SW480 (cell line): ENCODE measurements around the gene IP6K1.
"Not testable (repeated sequence)": the region's sequence is repeated elsewhere in the genome, so short reads cannot be mapped to it uniquely, and the experiment has no call there.

Source experiments
- DNase-seq: peaks from one replicate; pipeline ENCODE4 v3.0.0-alpha.2; 2016; ENCODE audit warnings: low spot score

The IP6K1 gene

DNA sequence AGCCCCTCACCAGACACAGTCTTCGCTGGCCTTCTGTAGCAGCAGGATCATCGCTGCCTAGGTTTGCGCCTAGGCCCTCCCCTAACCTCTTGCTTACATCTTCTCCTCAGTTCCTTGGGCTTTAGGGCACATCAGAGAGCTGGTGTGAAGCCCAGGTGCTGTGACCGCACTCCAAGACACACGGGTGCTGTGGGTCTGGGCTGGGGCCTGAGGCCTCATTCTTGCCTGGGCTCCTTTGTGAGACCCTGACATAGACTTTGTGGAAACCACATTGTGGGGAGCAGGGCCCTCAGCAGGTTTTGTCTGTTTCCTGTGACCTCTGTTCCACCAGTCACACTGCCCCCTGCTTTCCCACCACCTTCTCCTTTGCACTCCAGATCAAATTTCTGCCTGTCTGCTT is 74.9 kb downstream of the IP6K1 start:
- no peak for DNase-seq

- no peak for DNase-seq
Observed at GRCh38 chr3:49709852-49710251, 76.5 kb downstream of the IP6K1 start.

DNA sequence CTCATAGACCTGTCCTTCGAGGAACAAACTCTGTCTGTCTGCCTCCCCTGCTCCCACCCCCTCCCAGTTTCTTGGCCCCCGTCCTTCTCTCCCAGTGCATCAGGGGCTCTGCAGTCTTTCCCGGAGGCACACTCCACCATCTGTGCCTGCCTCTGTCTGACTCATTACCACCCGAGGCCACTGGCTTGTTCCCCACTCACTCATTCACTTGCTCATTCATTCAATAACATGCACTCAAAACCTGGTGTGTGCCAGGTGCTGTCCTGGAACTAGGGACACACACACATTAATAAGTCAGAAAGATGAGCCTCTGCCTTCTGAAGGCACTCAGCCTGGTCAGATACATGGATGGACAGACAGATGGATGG is 79.2 kb downstream of the IP6K1 start:
- no peak for DNase-seq

- no peak for DNase-seq
Observed at GRCh38 chr3:49706456-49707112, 79.8 kb downstream of the IP6K1 start.

DNA sequence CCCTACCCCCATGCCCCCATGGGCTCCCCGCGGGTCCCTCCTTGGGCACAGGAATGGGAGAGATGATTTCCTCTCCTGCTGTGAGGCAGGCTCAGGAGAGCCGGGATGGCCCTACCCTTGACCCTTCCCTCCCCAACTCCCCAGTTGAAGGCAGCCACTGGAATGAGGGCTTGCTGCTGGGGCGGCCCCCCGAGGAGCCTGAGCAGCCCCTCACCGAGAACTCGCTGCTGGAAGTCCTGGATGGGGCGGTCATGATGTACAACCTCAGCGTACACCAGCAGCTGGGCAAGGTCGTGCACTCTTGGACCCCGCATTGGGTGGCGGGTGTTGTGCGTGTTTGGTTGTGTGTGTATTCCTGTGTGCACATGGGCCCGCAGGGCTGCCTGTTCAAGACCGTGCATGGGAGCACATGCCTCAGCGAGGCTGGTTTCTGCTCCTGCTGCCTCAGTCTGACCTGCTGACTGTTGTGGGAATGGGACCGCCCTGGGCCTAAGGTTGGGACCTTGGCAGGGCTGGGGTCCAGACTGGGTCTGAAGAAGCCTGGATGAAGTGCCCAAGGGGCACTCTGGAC is 80.9 kb downstream of the IP6K1 start:
- DNase-seq = no peak

DNA sequence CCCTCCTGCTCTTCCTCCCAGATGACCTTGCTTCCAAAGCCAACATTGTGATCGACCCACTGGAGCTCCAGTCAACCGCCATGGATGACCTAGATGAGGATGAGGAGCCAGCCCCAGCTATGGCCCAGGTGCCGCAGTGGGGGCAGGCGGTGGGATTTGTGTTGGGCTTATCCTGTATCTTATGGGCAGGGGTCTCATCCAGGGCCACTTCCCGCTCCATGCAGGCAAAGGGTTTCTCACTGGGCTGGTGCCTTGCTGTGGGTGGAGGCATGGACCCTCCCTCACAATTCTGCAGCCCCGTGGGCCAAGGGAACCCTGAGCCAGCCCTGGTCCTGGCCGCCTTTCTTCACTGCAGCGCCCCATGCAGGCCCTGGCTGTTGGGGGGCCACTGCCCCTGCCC is 81.7 kb downstream of the IP6K1 start:
- no peak for DNase-seq

GRCh38 chr3:49703956-49704355 is 82.4 kb downstream of the IP6K1 start:
- no peak for DNase-seq

GRCh38 chr3:49703443-49703927 is 82.9 kb downstream of the IP6K1 start:
- peak; percentile 66 for DNase-seq

DNA sequence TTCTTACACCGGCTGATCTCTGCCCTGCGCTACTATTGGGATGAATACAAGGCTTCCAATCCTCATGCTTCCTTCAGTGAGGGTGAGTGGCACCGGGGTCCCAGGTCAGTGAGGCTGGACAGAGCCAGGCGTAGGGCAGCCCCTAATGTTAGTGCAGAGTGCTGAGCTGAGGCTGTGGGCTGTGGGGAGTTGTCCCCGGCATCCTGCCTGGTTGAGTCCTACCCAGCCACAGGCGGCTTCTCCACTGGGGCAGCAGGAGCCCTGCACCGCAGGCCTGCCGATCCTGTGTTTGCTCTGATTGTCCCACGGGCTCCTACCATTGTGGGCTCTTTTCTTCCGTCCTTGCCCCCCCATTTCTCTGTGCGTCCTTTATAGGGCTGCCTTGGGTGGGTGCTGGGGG is 83.7 kb downstream of the IP6K1 start:
- DNase-seq = no peak

- no peak for DNase-seq
Observed at GRCh38 chr3:49701388-49702077, 84.8 kb downstream of the IP6K1 start.

DNA sequence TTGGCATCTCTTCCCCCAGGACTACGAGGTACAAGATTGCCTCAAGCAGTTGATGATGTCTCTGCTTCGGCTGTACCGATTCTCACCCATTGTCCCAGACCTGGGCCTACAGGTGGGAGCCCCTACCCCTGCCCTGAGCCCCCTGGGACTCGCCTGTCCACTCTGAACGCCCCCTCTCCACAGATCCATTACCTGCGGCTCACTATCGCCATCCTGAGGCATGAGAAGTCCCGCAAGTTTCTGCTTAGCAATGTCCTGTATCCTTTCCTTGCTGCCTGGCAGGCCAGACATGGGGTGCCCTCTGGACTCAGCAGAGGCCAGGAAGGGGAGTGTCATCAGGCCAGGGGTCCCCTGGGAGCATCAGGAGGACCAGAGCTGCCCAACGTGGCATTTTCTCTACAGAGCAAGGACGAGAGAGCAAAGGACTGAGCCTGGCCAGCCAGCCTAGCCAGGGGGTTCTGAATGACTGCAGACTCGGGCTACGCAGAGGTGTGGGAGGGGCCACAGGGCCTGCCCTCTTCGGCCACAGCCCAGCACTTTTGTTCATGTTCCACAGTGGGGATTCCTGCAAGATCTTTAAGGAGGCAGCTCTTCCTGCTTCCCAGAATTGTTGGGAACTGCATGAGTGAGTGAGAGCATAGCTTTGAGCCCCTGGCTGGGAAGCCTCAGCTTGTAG is 85.8 kb downstream of the IP6K1 start:
- DNase-seq = no peak

DNA sequence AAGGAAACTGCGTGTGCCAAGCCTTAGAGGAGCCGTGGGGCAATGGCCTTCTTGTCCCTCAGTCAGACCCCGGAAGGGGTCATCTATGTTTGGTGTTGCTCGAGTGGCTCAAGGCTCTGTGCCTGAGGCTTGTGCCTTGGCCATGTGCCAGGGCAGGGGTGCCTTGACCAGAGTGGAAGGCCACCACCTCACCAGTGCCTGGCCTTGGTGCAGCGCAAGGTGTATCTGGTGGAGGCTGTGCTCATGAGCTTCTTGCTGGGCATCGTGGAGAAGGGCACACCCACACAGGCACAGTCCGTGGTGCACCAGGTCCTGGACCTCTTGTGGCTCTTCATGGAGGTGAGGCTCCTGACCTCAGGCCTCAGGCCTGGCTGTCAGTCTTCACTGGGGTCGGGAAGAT is 86.3 kb downstream of the IP6K1 start:
- DNase-seq = no peak

- no peak for DNase-seq
Observed at GRCh38 chr3:49699281-49699979, 86.9 kb downstream of the IP6K1 start.

DNA sequence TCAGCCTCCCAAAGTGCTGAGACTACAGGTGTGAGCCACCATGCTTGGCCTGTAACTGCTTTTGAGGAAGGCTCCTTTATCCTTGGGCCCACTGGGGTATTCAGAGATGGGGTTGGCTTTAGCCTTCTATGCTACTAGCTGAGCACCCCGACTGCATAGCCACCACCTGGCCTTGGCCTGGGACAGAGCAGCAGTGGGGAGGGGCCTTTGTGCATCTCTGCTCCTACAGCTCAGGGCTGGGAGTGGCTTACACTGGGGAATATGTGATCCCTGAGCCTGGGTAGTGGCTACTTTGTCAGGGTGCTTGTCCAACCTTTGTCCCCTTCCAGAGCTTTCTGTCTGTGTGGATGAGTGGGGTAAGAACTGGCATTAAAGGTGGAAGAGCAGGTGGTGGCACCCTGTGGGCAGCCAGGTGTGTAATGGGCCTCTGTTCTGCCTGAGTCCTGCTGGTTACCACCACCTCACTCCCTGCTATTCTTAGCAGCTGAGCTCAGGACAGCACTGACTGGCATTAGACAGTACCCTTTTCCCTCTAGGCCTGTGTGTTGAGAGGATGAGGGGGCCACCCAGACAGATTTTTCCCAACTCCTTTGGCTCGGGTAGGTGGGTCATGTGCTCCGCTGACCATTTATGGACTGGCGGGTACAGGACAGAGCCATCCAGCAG is 90.9 kb downstream of the IP6K1 start:
- not testable (repeated sequence) for DNase-seq

- not testable (repeated sequence) for DNase-seq
Observed at GRCh38 chr3:49694409-49695070, 91.8 kb downstream of the IP6K1 start.

GRCh38 chr3:49691481-49691880 is 94.9 kb downstream of the IP6K1 start:
- DNase-seq = not testable (repeated sequence)

GRCh38 chr3:49690856-49691255 is 95.5 kb downstream of the IP6K1 start:
- DNase-seq = not testable (repeated sequence)

- DNase-seq = not testable (repeated sequence)
Observed at GRCh38 chr3:49689908-49690624, 96.3 kb downstream of the IP6K1 start.

GRCh38 chr3:49689046-49689907 is 97.1 kb downstream of the IP6K1 start, which contains the start of the genes MST1 and RNF123:
TSS of gene MST1 (minus strand) at chr3:49689474. CDS start at chr3:49688691, 783 bp downstream.
TSS of gene RNF123 (plus strand) at chr3:49689557. CDS start at chr3:49691166, 1,609 bp downstream.
- peak; percentile 77 for DNase-seq
